DND-41 (cell line): ENCODE measurements around the gene NLGN1.

ENCODE experiments used
- ATAC-seq: fragments of 200-7000 bp; cut with Tn5 transposase; 3 replicates; pipeline ENCODE4 v1.9.1; 2021; ENCODE audit warnings: low read depth; ENCODE audit not compliant: insufficient read depth
- DNase-seq: peaks from one replicate; pipeline ENCODE4 v3.0.0-alpha.2; 2020
- H2AFZ ChIP-seq: 2 replicates; pipeline ENCODE4 v1.6.0; 2012; ENCODE audit warnings: low read depth, low read length
- H3K27ac ChIP-seq: 2 replicates; pipeline ENCODE4 v1.5.1; 2012; ENCODE audit warnings: low read length, inconsistent platforms
- H3K27me3 ChIP-seq: fragments of 200-600 bp; sonication (generic); 2 replicates; pipeline ENCODE4 v1.6.0; 2012; ENCODE audit warnings: low read length, mild to moderate bottlenecking, inconsistent platforms; ENCODE audit not compliant: insufficient read depth, poor library complexity
- H3K36me3 ChIP-seq: 2 replicates; pipeline ENCODE4 v1.5.1; 2012; ENCODE audit warnings: low read length, inconsistent platforms; ENCODE audit not compliant: insufficient read depth
- H3K4me1 ChIP-seq: 2 replicates; pipeline ENCODE4 v1.5.1; 2012; ENCODE audit warnings: mild to moderate bottlenecking, low read length; ENCODE audit not compliant: insufficient read depth
- H3K4me2 ChIP-seq: 2 replicates; pipeline ENCODE4 v1.6.0; 2012; ENCODE audit warnings: mild to moderate bottlenecking, moderate library complexity, low read length, inconsistent platforms; ENCODE audit not compliant: insufficient read depth
- H3K4me3 ChIP-seq, 2 experiments: fragments of 200-600 bp in 1 of 2; shearing (Covaris generic) in 1 of 2; 2 replicates each; pipeline ENCODE4 v1.5.1; 2012 to 2016; ENCODE audit warnings: inconsistent platforms in 2 of 2, low read length in 2 of 2, mild to moderate bottlenecking in 2 of 2, low read depth in 1 of 2, moderate library complexity in 1 of 2
- H3K79me2 ChIP-seq: 2 replicates; pipeline ENCODE4 v1.6.0; 2012; ENCODE audit warnings: low read length, inconsistent platforms; ENCODE audit not compliant: insufficient read depth
- H3K9ac ChIP-seq: 2 replicates; pipeline ENCODE4 v1.6.0; 2012; ENCODE audit warnings: low read depth, mild to moderate bottlenecking, inconsistent platforms, low read length, moderate library complexity
- H3K9me3 ChIP-seq: 2 replicates; pipeline ENCODE4 v1.5.1; 2012; ENCODE audit warnings: low read length, moderate library complexity, mild to moderate bottlenecking, inconsistent platforms; ENCODE audit not compliant: insufficient read depth, severe bottlenecking
- H4K20me1 ChIP-seq: 2 replicates; pipeline ENCODE4 v1.6.0; 2012; ENCODE audit warnings: low read length; ENCODE audit not compliant: insufficient read depth
- EZH2 ChIP-seq: IDR thresholded peaks from 3 replicates; pipeline ENCODE4 v1.6.1; 2012; ENCODE audit warnings: borderline replicate concordance, low read depth, mild to moderate bottlenecking, moderate library complexity, low read length, inconsistent platforms; ENCODE audit not compliant: severe bottlenecking
- TF ChIP-seq, protein P1 (sequence below): IDR thresholded peaks from 2 replicates; pipeline ENCODE4 v1.5.1; 2012; ENCODE audit warnings: borderline replicate concordance, low read length, moderate library complexity, mild to moderate bottlenecking; ENCODE audit not compliant: poor library complexity, severe bottlenecking; ENCODE audit errors: extremely low read depth

NLGN1 gene

DNA sequence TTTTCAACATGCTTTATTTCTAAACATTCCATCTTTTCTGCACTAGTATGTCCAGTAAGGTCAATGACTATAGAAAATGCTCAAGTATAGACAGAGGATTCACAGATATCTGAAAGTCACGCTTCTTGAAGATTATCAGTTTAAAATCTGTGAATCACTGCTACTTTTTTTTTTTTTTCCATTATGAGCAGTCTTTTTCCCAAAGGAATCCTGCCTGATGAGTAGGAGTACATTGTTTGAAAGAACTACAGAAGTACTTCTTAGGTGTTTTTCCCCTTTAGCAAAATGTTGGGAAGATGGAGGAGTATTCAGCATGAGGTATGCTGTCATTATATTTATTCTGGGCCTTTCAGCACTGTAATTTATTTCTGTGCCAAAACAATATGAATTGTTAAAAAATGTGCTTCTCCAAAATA, 266.2 kb downstream of the NLGN1 start:
- H3K4me3 ChIP-seq, result no peak overlapping the region
- no peaks in the 10 kb centered on the region for H3K9me3 ChIP-seq
- H3K9ac ChIP-seq, result no peak overlapping the region
- DNase-seq, result no peak
- no peaks in the 10 kb centered on the region for H3K27me3 ChIP-seq
- TF ChIP-seq, protein P1, sequence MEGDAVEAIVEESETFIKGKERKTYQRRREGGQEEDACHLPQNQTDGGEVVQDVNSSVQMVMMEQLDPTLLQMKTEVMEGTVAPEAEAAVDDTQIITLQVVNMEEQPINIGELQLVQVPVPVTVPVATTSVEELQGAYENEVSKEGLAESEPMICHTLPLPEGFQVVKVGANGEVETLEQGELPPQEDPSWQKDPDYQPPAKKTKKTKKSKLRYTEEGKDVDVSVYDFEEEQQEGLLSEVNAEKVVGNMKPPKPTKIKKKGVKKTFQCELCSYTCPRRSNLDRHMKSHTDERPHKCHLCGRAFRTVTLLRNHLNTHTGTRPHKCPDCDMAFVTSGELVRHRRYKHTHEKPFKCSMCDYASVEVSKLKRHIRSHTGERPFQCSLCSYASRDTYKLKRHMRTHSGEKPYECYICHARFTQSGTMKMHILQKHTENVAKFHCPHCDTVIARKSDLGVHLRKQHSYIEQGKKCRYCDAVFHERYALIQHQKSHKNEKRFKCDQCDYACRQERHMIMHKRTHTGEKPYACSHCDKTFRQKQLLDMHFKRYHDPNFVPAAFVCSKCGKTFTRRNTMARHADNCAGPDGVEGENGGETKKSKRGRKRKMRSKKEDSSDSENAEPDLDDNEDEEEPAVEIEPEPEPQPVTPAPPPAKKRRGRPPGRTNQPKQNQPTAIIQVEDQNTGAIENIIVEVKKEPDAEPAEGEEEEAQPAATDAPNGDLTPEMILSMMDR, result no peak
- no peak for TF ChIP-seq EZH2
- no peak for ATAC-seq
- H3K4me1 ChIP-seq, result no peaks in the 10 kb centered on the region
- H3K36me3 ChIP-seq, result no peaks in the 10 kb centered on the region
- H3K79me2 ChIP-seq, result no peaks in the 10 kb centered on the region
- H2AFZ ChIP-seq, result no peak overlapping the region
- no peak overlapping the region for H3K4me2 ChIP-seq
- H3K27ac ChIP-seq, result no peak overlapping the region
- no peaks in the 10 kb centered on the region for H4K20me1 ChIP-seq

DNA sequence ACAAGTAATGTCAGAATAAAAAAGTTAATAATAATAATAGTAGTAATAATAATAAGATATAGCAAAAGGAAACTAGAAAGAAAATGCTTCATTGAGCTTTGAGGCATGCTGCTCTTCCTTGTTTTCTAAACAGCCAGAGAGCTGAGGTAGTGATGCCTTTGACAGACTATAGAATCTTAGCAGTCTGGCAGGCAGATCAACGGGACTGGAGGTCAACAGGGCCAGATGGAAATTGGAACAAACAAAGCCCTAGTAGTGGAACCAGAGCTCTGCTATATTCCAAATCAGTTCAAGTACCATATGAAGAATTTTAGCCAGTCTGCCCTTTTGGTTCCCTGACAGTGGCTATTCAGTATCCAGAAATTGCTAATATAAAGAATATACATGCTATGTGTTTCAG, 278.6 kb downstream of the NLGN1 start:
- TF ChIP-seq, protein P1, result no peak
- no peak for TF ChIP-seq EZH2
- no peak for ATAC-seq

DNA sequence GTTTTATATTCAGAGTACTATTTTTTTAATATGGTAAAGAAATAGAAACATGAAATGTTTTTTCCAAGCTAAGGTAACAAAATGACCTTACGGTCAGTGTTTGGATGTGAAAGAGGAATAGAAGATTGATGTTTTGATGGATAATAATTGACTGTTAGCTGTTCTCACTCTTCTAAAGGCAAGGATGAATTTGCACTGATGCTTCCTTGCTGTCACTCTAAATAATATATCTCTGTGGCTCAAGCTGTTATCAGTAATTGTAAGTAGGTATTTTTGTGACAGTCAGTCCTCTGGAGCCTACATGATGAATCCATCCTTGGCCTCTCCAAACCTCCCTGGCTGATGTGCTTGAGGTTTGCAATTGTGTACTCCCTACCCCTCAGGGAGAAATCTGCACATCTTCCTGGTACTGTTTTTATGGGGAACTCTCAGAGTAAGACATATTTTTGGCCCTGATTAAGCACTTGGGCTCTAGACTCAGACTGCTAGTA, 283.7 kb downstream of the NLGN1 start:
- H4K20me1 ChIP-seq, result no peaks in the 10 kb centered on the region
- no peaks in the 10 kb centered on the region for H3K27me3 ChIP-seq
- H3K4me3 ChIP-seq, result no peak overlapping the region
- H2AFZ ChIP-seq, result no peak overlapping the region
- no peak overlapping the region for H3K27ac ChIP-seq
- DNase-seq (no peak), ATAC-seq (no peak)
- H3K9ac ChIP-seq, result no peak overlapping the region
- H3K9me3 ChIP-seq, result no peaks in the 10 kb centered on the region
- H3K36me3 ChIP-seq, result no peaks in the 10 kb centered on the region
- H3K4me2 ChIP-seq, result no peak overlapping the region
- TF ChIP-seq, protein P1, result no peak
- TF ChIP-seq EZH2, result no peak
- H3K4me1 ChIP-seq, result no peaks in the 10 kb centered on the region
- no peaks in the 10 kb centered on the region for H3K79me2 ChIP-seq

More for the DNA sequence above, 278.6 kb downstream of the NLGN1 start:
- H3K36me3 ChIP-seq, result no peaks in the 10 kb centered on the region
- no peaks in the 10 kb centered on the region for H3K79me2 ChIP-seq
- H4K20me1 ChIP-seq, result no peaks in the 10 kb centered on the region
- no peaks in the 10 kb centered on the region for H3K4me1 ChIP-seq
- no peak overlapping the region for H3K4me2 ChIP-seq
- no peak overlapping the region for H3K27ac ChIP-seq
- H2AFZ ChIP-seq, result no peak overlapping the region
- H3K9ac ChIP-seq, result no peak overlapping the region
- no peaks in the 10 kb centered on the region for H3K9me3 ChIP-seq
- H3K4me3 ChIP-seq, result no peak overlapping the region
- DNase-seq, result no peak
- H3K27me3 ChIP-seq, result no peaks in the 10 kb centered on the region

DNA sequence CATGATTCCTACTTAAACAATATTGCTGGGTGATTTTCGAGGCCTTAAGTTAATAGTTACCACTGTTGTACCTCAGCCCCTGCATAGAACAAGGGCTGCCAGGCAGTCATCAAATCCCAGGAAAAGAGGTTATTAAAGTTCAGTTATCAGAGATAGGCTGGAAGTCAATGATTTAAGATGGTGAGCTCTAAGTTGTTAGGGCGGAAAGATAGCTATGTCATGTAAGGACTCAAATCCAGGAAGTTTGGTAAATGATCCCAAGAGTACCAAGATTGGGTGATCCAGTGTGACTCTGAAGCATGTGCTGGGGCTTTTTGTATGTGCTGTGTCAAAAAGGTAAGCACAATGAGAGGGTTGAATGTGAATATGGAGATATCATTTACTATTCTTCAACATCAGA, 287.9 kb downstream of the NLGN1 start:
- Histone ChIP-seq H3K9me3 (no peaks in the 10 kb centered on the region), H3K36me3 (no peaks in the 10 kb centered on the region), H3K4me1 (no peaks in the 10 kb centered on the region), H4K20me1 (no peaks in the 10 kb centered on the region), H3K4me3 (no peak overlapping the region), H3K27ac (no peak overlapping the region), H3K9ac (no peak overlapping the region), H3K27me3 (no peaks in the 10 kb centered on the region), H2AFZ (no peak overlapping the region), H3K4me2 (no peak overlapping the region), H3K79me2 (no peaks in the 10 kb centered on the region)
- no peak for DNase-seq
- ATAC-seq, result no peak
- no peak for TF ChIP-seq EZH2
- TF ChIP-seq, protein P1, result no peak
